ENCODE results near the gene NIPAL1. TPM values are rescaled to one million over a fixed set of nuclear protein-coding genes. Genes with fewer than 3 reads are reported as not detected.

The NIPAL1 gene
- total RNA-seq, 1 experiment from 2014 or later, result 7.3 TPM

GRCh38 chr4:48073567-48074103 lies 57.1 kb downstream of the NIPAL1 start:
- intact Hi-C loops (cut with micrococcal nuclease), result no loop called here
- ChIA-PET CTCF (no interaction called here), POLR2A (ENCODE audit: unreplicated experiment) (no interaction called here)
- H3K4me2 ChIP-seq (ENCODE audit: low read length), result no peak overlapping the region
- no peak overlapping the region for H3K9ac ChIP-seq (ENCODE audit: low read length)
- H3K9me3 ChIP-seq (ENCODE audit: low read length), result no peaks in the 10 kb centered on the region
- H3F3A ChIP-seq (ENCODE audit: low read length, unreplicated experiment), result no peaks in the 10 kb centered on the region
- no peaks in the 10 kb centered on the region for H3K27me3 ChIP-seq (ENCODE audit: low read length)
- no peaks in the 10 kb centered on the region for H3K36me3 ChIP-seq (ENCODE audit: low read depth, low read length)
- no peak overlapping the region for H2AFZ ChIP-seq (ENCODE audit: low read length)
- no peaks in the 10 kb centered on the region for H3K79me2 ChIP-seq (ENCODE audit: low read length)
- H3K27ac ChIP-seq (ENCODE audit: low read length), result no peak overlapping the region
- ATAC-seq, result no peak
- no peaks in the 10 kb centered on the region for H4K20me1 ChIP-seq (ENCODE audit: low read length)
- H3K4me3 ChIP-seq (ENCODE audit: low read length), result no peak overlapping the region
- no TSS peak for BruUV-seq (replicated peaks)
- H3K9me2 ChIP-seq (replicated peaks; ENCODE audit: low read length), result no peaks in the 10 kb centered on the region
- TF ChIP-seq, protein P1, sequence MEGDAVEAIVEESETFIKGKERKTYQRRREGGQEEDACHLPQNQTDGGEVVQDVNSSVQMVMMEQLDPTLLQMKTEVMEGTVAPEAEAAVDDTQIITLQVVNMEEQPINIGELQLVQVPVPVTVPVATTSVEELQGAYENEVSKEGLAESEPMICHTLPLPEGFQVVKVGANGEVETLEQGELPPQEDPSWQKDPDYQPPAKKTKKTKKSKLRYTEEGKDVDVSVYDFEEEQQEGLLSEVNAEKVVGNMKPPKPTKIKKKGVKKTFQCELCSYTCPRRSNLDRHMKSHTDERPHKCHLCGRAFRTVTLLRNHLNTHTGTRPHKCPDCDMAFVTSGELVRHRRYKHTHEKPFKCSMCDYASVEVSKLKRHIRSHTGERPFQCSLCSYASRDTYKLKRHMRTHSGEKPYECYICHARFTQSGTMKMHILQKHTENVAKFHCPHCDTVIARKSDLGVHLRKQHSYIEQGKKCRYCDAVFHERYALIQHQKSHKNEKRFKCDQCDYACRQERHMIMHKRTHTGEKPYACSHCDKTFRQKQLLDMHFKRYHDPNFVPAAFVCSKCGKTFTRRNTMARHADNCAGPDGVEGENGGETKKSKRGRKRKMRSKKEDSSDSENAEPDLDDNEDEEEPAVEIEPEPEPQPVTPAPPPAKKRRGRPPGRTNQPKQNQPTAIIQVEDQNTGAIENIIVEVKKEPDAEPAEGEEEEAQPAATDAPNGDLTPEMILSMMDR (conservative IDR thresholded peaks at IDR 0.05; ENCODE audit: low read depth, low read length), result no peak
- no peak for TF ChIP-seq EZH2 (IDR thresholded peaks at IDR 0.05; ENCODE audit: low read length, unreplicated experiment)
- TF ChIP-seq EZH2phosphoT487 (IDR thresholded peaks at IDR 0.05; ENCODE audit: borderline replicate concordance, low read length), result no peak
- H3K4me1 ChIP-seq (ENCODE audit: insufficient read depth, low read length), result peaks cover 45% of the 10 kb centered on the region
- DNase-seq, result no peak

- ATAC-seq, result peak; percentile 73
Measured at GRCh38 chr4:48074657-48075056, 58.1 kb downstream of the NIPAL1 start.

GRCh38 chr4:48078425-48078824 lies 61.9 kb downstream of the NIPAL1 start:
- H4K20me1 ChIP-seq (ENCODE audit: low read length), result no peaks in the 10 kb centered on the region
- no peak overlapping the region for H3K4me3 ChIP-seq (ENCODE audit: low read length)
- BruUV-seq (replicated peaks), result no TSS peak
- peak overlapping the region; percentile 83; the same call in 1 of the 2 replicates for H3K27ac ChIP-seq (ENCODE audit: low read length)
- H3F3A ChIP-seq (ENCODE audit: low read length, unreplicated experiment), result peaks cover 3% of the 10 kb centered on the region
- H2AFZ ChIP-seq (ENCODE audit: low read length), result no peak overlapping the region
- no peak overlapping the region for H3K9ac ChIP-seq (ENCODE audit: low read length)
- TF ChIP-seq, protein P1 (conservative IDR thresholded peaks at IDR 0.05; ENCODE audit: low read depth, low read length), result no peak
- TF ChIP-seq EZH2phosphoT487 (IDR thresholded peaks at IDR 0.05; ENCODE audit: borderline replicate concordance, low read length) (no peak), EZH2 (IDR thresholded peaks at IDR 0.05; ENCODE audit: low read length, unreplicated experiment) (no peak)
- ChIA-PET CTCF (no interaction called here), POLR2A (ENCODE audit: unreplicated experiment) (no interaction called here)
- intact Hi-C loops (cut with micrococcal nuclease), result no loop called here
- H3K9me3 ChIP-seq (ENCODE audit: low read length), result no peaks in the 10 kb centered on the region
- no peaks in the 10 kb centered on the region for H3K27me3 ChIP-seq (ENCODE audit: low read length)
- no peak overlapping the region for H3K4me2 ChIP-seq (ENCODE audit: low read length)
- DNase-seq (no peak), ATAC-seq (no peak)
- peaks cover 74% of the 10 kb centered on the region for H3K4me1 ChIP-seq (ENCODE audit: insufficient read depth, low read length)
- H3K9me2 ChIP-seq (replicated peaks; ENCODE audit: low read length), result no peaks in the 10 kb centered on the region
- no peaks in the 10 kb centered on the region for H3K36me3 ChIP-seq (ENCODE audit: low read depth, low read length)
- H3K79me2 ChIP-seq (ENCODE audit: low read length), result no peaks in the 10 kb centered on the region

More at GRCh38 chr4:48074657-48075056, 58.1 kb downstream of the NIPAL1 start:
- TF ChIP-seq EZH2 (IDR thresholded peaks at IDR 0.05; ENCODE audit: low read length, unreplicated experiment), result no peak
- intact Hi-C loops (cut with micrococcal nuclease), result no loop called here
- Histone ChIP-seq H3K79me2 (ENCODE audit: low read length) (no peaks in the 10 kb centered on the region), H4K20me1 (ENCODE audit: low read length) (no peaks in the 10 kb centered on the region), H3K4me3 (ENCODE audit: low read length) (peak overlapping the region; percentile 41; the same call in 1 of the 2 replicates), H3K4me2 (ENCODE audit: low read length) (peak overlapping the region; percentile 79), H3K9me2 (replicated peaks; ENCODE audit: low read length) (no peaks in the 10 kb centered on the region), H3K4me1 (ENCODE audit: insufficient read depth, low read length) (peaks cover 55% of the 10 kb centered on the region), H3K9me3 (ENCODE audit: low read length) (no peaks in the 10 kb centered on the region), H3K36me3 (ENCODE audit: low read depth, low read length) (no peaks in the 10 kb centered on the region), H2AFZ (ENCODE audit: low read length) (no peak overlapping the region), H3K9ac (ENCODE audit: low read length) (no peak overlapping the region), H3K27ac (ENCODE audit: low read length) (peak overlapping the region; percentile 42; the same call in 1 of the 2 replicates), H3F3A (ENCODE audit: low read length, unreplicated experiment) (peaks cover 2% of the 10 kb centered on the region), H3K27me3 (ENCODE audit: low read length) (no peaks in the 10 kb centered on the region)
- peak; percentile 61 for DNase-seq
- no TSS peak for BruUV-seq (replicated peaks)
- ChIA-PET POLR2A (ENCODE audit: unreplicated experiment) (no interaction called here), CTCF (no interaction called here)

Data from PC-3 (cell line).